GM06990 (cell line): ENCODE data around the gene MAGEA9B.
"Not testable (repeated sequence)": the region's sequence is repeated elsewhere in the genome, so short reads cannot be mapped to it uniquely, and the experiment has no call there.

Source experiments
- DNase-seq: peaks from one replicate; pipeline ENCODE4 v3.0.0-alpha.2; 2011; ENCODE audit not compliant: insufficient read length; ENCODE audit errors: extremely low read depth
- H3K27me3 ChIP-seq: replicated peaks from 2 replicates; pipeline ENCODE4 v1.6.0; 2011; ENCODE audit warnings: low read length; ENCODE audit not compliant: control insufficient read depth, insufficient read depth
- H3K36me3 ChIP-seq: 2 replicates; pipeline ENCODE4 v1.5.1; 2011; ENCODE audit warnings: low read length; ENCODE audit not compliant: control insufficient read depth, insufficient read depth
- H3K4me3 ChIP-seq: replicated peaks from 2 replicates; pipeline ENCODE4 v1.5.1; 2011; ENCODE audit warnings: low read depth, mild to moderate bottlenecking, control low read depth, low read length
- TF ChIP-seq, protein P1 (sequence below): IDR thresholded peaks from 2 replicates; pipeline ENCODE4 v1.5.1; 2011; ENCODE audit warnings: low read length, control low read depth, mild to moderate bottlenecking, inconsistent platforms; ENCODE audit not compliant: insufficient read depth, poor library complexity, severe bottlenecking

Gene MAGEA9B

DNA sequence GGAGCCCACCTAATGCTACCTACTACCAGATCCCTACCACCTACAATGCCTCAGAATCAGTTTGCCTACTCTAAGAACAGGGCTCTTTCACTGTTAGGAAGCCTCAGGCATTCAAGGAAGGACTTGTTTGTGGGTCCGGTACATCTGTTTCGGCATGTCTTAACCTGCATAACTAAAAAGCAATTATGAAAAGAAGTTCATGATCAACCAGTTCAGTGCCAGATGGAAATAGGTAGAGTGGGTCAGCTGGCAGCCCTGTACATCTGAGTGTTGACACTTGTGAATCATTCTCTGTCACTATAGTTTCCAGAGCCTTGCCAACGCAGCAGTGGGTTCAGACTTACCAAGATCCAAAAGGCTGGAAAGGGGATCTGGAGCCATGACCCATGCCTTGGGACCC, 41.0 kb upstream of the MAGEA9B start:
- Histone ChIP-seq H3K27me3 (no peaks in the 10 kb centered on the region), H3K36me3 (no peaks in the 10 kb centered on the region), H3K4me3 (no peak overlapping the region)
- DNase-seq: no peak
- TF ChIP-seq, protein P1, sequence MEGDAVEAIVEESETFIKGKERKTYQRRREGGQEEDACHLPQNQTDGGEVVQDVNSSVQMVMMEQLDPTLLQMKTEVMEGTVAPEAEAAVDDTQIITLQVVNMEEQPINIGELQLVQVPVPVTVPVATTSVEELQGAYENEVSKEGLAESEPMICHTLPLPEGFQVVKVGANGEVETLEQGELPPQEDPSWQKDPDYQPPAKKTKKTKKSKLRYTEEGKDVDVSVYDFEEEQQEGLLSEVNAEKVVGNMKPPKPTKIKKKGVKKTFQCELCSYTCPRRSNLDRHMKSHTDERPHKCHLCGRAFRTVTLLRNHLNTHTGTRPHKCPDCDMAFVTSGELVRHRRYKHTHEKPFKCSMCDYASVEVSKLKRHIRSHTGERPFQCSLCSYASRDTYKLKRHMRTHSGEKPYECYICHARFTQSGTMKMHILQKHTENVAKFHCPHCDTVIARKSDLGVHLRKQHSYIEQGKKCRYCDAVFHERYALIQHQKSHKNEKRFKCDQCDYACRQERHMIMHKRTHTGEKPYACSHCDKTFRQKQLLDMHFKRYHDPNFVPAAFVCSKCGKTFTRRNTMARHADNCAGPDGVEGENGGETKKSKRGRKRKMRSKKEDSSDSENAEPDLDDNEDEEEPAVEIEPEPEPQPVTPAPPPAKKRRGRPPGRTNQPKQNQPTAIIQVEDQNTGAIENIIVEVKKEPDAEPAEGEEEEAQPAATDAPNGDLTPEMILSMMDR: no peak

DNA sequence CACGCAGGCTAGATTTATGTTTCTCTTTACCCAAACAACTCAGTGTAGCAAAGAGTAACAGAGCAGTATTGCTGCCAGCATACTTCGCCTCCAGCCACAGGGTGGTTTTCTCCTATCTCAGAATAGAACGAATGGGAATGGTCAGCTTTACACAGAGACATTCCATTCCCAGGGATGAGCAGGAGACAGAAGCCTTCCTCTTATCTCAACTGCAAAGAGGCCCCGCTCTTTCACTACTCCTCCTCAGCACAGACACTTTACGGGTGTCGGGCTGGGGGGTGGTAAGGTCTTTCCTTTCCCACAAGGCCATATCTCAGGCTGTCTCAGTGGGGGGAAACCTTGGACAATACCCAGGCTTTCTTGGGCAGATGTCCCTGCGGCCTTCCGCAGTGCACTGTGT, 39.6 kb upstream of the MAGEA9B start:
- not testable (repeated sequence) for H3K4me3 ChIP-seq, H3K27me3 ChIP-seq, DNase-seq, H3K36me3 ChIP-seq

DNA sequence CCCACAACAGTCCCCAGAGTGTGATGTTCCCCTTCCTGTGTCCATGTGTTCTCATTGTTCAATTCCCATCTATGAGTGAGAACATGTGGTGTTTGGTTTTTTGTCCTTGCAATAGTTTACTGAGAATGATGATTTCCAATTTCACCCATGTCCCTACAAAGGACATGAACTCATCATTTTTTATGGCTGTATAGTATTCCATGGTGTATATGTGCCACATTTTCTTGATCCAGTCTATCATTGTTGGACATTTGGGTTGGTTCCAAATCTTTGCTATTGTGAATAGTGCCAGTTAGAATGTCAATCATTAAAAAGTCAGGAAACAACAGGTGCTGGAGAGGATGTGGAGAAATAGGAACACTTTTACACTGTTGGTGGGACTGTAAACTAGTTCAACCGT, 32.4 kb upstream of the MAGEA9B start:
- not testable (repeated sequence) for H3K36me3 ChIP-seq, H3K27me3 ChIP-seq, H3K4me3 ChIP-seq, DNase-seq

DNA sequence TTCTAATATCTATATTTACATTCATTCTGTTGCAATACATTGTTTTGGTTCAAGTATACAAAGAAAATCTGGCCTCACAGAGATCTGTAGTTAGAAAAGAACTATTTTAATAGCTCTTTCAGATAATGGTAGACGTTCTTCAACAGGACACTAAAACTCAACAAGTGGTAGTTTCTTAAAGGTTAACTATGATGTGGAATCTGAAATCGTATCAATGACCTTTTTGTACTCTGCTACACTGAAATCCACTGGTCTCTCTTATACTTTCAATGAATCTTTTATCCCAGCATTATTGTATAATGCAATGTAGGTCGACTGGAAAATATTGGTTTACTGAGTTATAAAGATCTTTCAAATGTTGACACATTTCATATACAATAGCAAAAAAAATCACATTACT, 31.6 kb upstream of the MAGEA9B start:
- DNase-seq: no peak
- Histone ChIP-seq H3K4me3 (no peak overlapping the region), H3K36me3 (no peaks in the 10 kb centered on the region), H3K27me3 (no peaks in the 10 kb centered on the region)
- TF ChIP-seq, protein P1: no peak

DNA sequence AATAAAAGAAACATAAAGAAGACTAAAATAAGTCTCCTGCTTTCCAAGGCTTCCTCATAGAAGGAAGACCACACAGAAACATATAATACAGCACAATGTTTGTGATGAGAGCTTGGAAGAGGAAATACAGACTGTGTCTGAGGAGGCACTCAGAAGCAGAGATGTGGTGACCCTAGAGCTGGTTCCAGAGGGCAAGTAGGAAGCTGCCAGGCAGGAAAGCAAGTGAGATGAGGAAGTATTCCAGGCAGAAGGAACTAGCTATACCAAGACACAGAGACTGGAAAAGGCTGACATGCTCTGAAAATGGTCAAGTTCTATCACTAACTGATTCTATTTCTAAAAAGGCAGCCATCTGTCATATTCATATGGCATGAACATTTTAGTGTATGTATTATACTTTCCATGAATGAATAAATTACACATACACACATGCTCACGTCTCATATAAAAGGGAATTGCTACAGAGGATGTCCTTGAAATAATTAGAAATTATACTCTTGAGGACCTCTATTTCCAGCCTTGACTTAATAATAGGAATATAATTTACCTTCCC, 24.4 kb upstream of the MAGEA9B start:
- Histone ChIP-seq H3K36me3 (no peaks in the 10 kb centered on the region; the same call in 1 of the 2 replicates), H3K27me3 (no peaks in the 10 kb centered on the region), H3K4me3 (no peak overlapping the region)
- TF ChIP-seq, protein P1: no peak
- no peak for DNase-seq

DNA sequence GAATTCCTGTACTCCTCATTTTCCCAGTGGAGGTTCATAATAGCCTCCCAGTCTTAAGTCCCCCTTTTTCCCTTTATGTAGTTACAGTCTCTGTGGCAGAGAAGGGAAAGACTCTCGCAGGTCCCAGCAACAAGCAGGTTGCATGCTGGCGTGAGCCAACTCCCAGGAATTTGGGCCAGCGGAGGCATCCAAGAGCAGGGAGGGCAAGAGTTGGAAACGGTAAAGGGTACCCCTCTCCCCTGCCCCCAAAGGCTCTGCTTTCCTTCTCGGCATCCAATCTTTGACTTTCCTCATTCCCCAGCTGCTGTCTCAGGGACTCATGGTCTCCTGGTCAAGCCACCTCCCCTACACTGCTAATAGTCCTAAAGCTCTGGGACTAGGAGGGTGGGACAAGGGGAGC, 23.3 kb upstream of the MAGEA9B start:
- Histone ChIP-seq H3K4me3 (no peak overlapping the region), H3K36me3 (no peaks in the 10 kb centered on the region; the same call in 1 of the 2 replicates), H3K27me3 (no peaks in the 10 kb centered on the region)
- TF ChIP-seq, protein P1: no peak
- no peak for DNase-seq

DNA sequence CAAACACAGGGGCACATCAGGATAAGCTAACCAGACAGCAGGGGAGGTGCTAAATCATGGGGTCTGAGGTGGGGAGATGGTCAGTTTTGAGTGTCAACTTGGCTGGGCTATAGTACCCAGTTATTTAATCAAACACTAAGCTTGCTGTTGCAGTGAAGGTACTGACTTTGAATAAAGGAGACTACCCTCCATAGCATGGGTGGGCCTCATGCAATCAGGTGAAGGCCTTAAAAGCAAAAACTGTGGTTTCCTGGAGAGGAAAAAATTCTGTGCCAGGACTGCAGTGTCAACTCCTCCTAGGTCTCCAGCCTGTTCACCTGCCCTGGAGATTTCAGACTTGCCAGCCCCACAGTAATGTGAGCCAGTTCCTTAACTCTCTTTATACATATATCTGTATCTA, 20.4 kb upstream of the MAGEA9B start:
- H3K36me3 ChIP-seq: no peaks in the 10 kb centered on the region; the same call in 1 of the 2 replicates
- H3K4me3 ChIP-seq: no peak overlapping the region
- no peak for DNase-seq
- TF ChIP-seq, protein P1: no peak
- no peaks in the 10 kb centered on the region for H3K27me3 ChIP-seq

DNA sequence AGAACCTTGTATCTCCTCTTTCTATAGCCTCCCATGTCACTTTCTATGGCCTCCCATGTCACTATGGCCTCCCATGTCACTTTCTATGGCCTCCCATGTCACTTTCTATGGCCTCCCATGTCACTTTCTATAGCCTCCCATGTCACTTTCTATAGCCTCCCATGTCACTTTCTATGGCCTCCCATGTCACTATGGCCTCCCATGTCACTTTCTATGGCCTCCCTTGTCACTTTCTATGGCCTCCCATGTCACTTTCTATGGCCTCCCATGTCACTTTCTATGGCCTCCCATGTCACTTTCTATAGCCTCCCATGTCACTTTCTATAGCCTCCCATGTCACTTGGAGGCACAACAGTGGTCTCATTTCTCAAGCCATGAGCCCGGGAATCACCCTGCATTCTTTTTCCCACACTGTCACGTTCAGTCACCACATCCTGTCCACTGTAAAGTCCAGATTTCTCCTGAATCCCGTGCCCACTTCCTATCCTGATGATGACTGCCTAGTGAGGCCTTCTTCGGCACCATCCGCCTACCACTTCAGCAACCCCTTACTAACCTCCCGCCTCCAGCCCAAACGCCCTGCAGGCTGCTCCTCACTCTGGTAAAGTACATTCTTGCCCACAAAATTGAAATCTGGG, 18.1 kb upstream of the MAGEA9B start:
- not testable (repeated sequence) for H3K36me3 ChIP-seq, H3K27me3 ChIP-seq, H3K4me3 ChIP-seq, DNase-seq

DNA sequence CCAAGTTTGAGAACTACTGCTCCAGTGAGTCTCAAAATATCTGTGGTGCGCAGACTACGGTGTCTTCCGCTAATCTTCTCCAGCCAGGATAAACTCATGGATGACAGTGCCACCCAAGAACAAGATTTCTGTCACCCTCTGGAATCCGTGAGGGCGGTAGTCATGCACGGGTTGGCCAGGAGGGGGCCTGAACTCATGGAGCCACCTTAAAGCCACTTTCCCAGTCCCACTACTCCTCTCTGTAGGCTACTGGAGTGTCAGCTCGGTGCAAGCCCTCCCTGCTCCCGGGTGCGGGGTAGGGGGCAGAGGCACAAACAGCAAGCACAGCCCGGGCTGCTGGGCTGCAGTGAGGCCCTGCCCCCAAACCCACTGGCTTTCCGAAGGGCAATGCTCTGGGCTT, 11.3 kb upstream of the MAGEA9B start:
- not testable (repeated sequence) for H3K4me3 ChIP-seq, H3K27me3 ChIP-seq, DNase-seq, H3K36me3 ChIP-seq

DNA sequence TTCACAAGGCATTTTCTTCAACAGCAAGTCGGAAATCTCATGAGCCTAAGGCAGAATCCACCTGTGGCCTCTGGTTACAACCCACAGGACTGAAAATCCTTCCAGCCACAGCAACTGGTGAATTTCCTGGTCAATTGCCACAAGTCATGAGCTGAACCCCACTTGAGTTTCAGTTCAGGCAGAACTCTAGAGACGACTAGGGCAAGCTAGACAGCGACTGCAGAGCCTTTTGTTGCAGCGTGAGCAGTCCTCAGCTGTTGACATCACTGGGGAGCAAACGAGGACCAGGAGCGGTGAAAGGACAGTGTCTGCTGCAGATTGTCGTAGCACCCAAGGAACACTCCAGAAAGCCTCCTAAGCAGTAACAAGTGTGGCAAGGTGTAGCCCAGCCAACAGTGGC, 8.7 kb upstream of the MAGEA9B start:
- H3K4me3 ChIP-seq, H3K36me3 ChIP-seq, DNase-seq, H3K27me3 ChIP-seq: not testable (repeated sequence)
